HG03457 (cell line): ENCODE data around the gene WLS.

ENCODE experiments used
- ATAC-seq: cut with Tn5 transposase; IDR thresholded peaks from one replicate; pipeline ENCODE4 v1.9.1; 2021; ENCODE audit warnings: moderate number of reproducible peaks; ENCODE audit not compliant: unreplicated experiment

The WLS gene

DNA sequence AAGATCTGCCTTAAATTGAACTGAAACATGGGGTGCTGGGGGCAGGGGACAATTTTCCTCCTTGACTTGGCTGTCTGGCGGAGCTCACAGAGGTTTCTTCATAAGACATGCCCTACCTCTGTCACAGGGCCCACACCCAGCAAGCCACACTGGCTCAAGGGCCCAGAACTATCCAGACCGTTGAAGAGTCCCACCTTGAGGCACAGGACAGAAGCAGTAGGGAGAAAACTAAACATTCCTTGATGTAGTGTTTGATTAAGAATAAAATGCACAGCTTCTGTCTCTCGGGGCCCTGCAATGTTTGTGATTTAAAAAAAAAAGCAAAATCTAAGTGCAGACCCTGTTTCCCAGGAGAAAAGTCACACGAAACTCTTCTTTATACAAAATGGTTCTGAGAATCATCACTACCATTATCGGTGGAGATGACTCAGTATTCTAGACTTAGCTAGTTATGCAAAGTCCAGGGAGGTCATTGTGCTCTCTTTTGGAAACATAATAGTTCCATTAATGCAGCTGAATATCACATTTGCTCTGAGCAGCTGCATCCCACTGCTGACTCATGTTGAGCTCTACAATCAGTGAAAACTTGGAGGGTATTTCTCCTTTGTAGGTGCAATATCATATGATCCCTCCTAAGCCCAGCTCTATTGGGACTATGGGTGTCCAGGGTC is 128.3 kb downstream of the WLS start:
- ATAC-seq: no peak

DNA sequence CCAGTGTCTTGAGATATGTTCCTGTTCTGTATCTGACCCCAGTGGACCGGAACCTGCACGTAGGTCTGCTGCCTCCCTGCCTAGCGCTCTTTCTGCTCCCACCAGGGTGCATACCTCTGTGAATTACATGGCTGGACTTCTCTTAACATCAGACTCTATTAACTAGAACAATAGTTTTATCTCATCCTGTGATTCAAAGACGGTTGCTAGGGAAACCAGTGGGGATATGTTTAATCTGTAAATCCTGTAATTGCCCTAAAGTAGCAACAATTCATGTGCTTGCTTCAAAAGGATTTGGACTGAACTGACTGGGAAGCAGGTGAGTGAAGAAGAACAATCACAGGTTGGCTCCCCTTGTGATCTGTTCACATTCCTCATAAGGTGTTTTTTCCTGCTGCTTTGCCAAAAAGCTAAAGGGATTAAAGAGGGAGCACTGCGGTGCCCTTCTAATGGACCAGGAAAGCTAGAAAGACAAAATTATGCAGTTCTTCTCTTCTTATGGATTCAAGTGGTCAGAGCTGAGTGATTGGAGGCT is 129.2 kb downstream of the WLS start:
- ATAC-seq: no peak

DNA sequence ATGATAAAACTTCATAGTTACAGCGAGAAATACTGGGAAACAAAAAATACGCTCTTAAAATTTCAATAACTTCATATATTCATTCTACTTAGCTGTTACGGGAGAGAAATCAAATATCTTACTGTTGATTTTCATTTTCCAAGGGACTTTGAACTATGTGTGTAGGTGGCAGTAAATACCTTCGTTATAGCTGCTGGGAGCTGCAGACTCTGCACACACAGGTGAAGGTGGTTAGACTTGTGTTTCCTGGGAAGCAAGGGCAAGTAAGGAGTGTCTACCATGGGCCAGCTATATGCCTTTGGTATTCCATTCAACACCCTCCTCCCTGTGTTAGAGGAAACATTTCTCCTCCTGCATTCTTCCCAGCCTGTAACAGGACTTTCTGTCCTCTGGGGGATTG is 130.5 kb downstream of the WLS start:
- no peak for ATAC-seq

DNA sequence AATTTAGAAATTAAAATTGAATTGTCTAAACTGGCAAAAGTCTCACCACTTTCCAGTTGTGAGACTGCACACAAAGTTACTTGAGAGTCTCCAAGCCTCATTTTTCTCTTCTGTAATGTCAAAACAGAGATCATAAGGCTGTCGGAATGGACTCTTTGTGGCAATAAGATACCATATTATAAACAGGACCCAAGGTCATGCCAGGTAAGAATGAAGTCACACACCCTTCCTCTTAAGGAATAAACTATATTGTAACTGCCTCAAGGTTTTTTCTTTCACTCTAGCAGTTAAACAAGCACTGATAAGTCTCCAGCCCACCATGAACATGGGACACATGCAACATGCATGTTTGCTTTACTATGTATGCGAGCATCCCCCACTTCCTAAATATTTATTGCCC is 131.8 kb downstream of the WLS start:
- no peak for ATAC-seq

DNA sequence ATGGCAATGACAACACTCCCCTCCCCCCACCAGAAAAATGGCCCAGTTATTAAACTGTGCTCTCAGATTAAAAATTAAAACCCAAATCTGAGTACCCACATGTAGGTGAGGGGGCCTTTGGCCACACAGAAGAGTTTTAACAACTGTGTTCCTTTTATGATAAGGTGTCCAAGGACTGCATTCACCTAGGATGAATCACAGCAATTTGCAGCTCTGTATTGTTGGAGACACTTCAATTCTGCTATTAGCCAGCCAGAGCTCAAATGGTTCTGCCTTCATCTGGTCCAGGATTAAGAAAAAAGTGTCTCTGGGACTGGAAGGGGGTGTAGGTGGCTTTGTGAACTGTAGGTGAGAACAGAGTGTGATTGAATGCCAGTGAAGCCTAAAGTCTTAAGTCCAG is 138.6 kb downstream of the WLS start:
- ATAC-seq: no peak

DNA sequence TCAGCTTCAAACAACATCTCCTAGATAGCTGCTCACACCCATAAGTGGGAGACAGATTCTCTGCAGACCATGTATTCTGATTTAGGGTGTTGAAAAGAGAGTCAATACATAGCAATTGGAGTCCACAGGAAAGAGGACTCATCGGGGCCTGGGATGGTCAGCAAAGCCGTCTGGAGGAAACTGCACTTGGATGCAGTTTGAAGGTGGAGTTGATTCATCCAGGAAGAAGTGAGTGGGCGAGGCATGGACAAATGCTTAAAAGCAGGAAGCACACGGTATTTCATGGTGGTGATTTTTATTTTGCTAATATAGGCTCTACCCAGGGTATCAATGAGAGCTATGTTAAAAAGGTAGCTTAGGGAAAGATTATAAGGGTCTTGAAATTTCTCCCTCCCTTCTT is 145.1 kb downstream of the WLS start:
- no peak for ATAC-seq

DNA sequence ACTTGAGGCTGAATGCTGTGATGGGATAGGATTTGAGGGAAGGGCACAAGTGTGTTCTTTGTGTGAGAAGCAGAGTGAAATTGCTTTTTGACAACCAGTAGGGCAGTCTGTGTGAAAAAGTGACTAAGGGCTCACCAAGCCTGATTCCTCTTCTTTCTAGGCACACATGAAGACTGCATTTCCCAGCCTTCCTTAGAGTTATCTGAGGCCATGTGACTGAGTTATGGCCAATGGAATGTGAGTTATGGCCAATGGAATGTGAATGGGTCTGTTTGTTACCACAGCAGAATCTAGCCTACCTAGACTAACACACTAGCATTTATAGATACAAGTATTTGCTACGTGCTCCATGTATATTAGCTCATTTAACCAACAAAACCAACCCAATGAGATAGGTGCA is 146.6 kb downstream of the WLS start:
- ATAC-seq: no peak

DNA sequence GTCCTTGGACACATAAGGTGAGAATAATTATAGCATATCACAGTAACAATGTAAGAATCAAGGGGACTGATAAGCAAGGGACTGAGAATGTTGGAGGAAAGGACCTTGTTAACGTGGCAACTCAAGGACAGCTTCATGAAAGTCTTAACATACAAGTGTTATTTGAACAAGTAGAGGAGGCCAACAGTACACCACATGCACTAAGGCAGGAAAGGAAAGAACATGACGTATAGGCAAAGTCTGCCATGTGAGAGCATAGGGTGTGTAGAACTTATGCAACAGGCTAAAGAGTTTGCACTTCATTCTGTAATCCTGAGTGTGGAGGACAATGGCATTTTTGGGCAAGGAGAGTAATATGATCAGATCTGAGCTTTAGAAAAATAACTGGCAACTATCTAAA is 148.6 kb downstream of the WLS start:
- no peak for ATAC-seq

DNA sequence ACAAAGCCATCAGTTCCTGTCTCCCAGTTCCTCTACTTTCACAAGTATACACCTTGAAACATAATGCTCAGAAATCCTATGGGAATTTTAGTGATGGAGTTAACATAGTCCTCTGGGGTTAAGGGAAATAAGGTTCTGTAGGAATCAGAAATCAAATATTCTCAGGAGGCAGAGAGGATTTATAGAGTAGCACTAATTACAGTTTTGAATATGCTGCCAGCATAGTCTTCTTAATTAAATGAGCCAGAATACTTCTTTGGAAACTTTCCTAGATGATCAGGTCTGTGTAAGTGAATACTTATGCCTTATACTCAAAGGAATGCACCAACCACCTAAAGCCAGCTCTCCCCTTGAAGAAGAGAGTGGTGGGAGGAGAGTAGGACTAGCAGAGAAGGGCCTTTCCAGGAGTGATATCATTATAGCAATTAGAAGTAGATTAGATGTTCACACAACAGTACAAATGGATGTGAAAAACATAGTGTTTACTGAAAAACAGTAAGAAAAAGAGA is 150.5 kb downstream of the WLS start:
- ATAC-seq: no peak

DNA sequence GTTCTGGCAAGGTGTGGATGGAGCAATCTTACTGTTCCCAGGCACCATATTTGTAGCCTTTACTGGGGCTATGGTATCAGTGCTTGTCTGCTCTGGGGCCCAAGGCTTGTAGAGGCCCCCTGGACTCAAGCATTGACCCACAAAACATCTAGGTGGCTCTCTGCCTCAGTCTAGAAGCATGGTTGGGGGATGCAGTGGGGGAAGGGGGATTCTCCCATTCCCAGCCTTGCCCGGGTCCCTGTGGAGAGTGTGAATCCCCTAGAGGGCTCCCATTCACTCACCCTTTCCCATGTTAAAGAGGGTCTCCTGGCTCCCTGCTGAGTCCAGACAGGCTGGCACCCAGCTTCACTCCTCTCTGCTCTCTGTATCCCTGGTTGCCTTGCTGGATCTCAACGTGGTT is 153.7 kb downstream of the WLS start:
- ATAC-seq: no peak
